T-helper 22 cell (primary cell): Measurements from ENCODE around the gene ANKRD33.

Experiments
- DNase-seq: peaks from one replicate; pipeline ENCODE4 v3.0.0-alpha.2; 2020; ENCODE audit warnings: low read depth

ANKRD33 gene

GRCh38 chr12:51860986-51861385 is 26.9 kb upstream of the ANKRD33 start:
- no peak for DNase-seq

GRCh38 chr12:51862947-51863346 is 25.0 kb upstream of the ANKRD33 start:
- no peak for DNase-seq

- no peak for DNase-seq
These were observed 24.5 kb upstream of the ANKRD33 start for GRCh38 chr12:51863363-51863932.

GRCh38 chr12:51863933-51864832 is 23.7 kb upstream of the ANKRD33 start:
- no peak for DNase-seq

GRCh38 chr12:51864833-51865670 is 22.9 kb upstream of the ANKRD33 start:
- no peak for DNase-seq

- no peak for DNase-seq
These were observed 22.1 kb upstream of the ANKRD33 start for GRCh38 chr12:51865757-51866270.

GRCh38 chr12:51866324-51866723 is 21.6 kb upstream of the ANKRD33 start:
- no peak for DNase-seq

- DNase-seq = no peak
These were observed 21.1 kb upstream of the ANKRD33 start for GRCh38 chr12:51866762-51867161.

GRCh38 chr12:51867371-51867770 is 20.5 kb upstream of the ANKRD33 start:
- no peak for DNase-seq

GRCh38 chr12:51867796-51868428 is 20.0 kb upstream of the ANKRD33 start:
- no peak for DNase-seq

GRCh38 chr12:51868821-51869495 is 18.9 kb upstream of the ANKRD33 start:
- DNase-seq = no peak

GRCh38 chr12:51869496-51869865 is 18.4 kb upstream of the ANKRD33 start:
- DNase-seq = no peak

- no peak for DNase-seq
These were observed 18.0 kb upstream of the ANKRD33 start for GRCh38 chr12:51869931-51870330.

- DNase-seq = no peak
These were observed 17.4 kb upstream of the ANKRD33 start for GRCh38 chr12:51870504-51870903.

- DNase-seq = no peak
These were observed 16.8 kb upstream of the ANKRD33 start for GRCh38 chr12:51871126-51871525.

- DNase-seq = no peak
These were observed 15.8 kb upstream of the ANKRD33 start for GRCh38 chr12:51871918-51872688.

GRCh38 chr12:51872689-51872981 is 15.3 kb upstream of the ANKRD33 start:
- no peak for DNase-seq

GRCh38 chr12:51873251-51873994 is 14.5 kb upstream of the ANKRD33 start:
- no peak for DNase-seq

GRCh38 chr12:51874000-51874399 is 13.9 kb upstream of the ANKRD33 start:
- no peak for DNase-seq

GRCh38 chr12:51874486-51874885 is 13.4 kb upstream of the ANKRD33 start:
- DNase-seq = no peak
